HG03025 (cell line): ENCODE data around the gene NUBP2.

Experiments
- ATAC-seq: cut with Tn5 transposase; IDR thresholded peaks from one replicate; pipeline ENCODE4 v1.9.1; 2021; ENCODE audit warnings: mild to moderate bottlenecking, moderate library complexity; ENCODE audit not compliant: unreplicated experiment, low FRiP score

The NUBP2 gene

DNA sequence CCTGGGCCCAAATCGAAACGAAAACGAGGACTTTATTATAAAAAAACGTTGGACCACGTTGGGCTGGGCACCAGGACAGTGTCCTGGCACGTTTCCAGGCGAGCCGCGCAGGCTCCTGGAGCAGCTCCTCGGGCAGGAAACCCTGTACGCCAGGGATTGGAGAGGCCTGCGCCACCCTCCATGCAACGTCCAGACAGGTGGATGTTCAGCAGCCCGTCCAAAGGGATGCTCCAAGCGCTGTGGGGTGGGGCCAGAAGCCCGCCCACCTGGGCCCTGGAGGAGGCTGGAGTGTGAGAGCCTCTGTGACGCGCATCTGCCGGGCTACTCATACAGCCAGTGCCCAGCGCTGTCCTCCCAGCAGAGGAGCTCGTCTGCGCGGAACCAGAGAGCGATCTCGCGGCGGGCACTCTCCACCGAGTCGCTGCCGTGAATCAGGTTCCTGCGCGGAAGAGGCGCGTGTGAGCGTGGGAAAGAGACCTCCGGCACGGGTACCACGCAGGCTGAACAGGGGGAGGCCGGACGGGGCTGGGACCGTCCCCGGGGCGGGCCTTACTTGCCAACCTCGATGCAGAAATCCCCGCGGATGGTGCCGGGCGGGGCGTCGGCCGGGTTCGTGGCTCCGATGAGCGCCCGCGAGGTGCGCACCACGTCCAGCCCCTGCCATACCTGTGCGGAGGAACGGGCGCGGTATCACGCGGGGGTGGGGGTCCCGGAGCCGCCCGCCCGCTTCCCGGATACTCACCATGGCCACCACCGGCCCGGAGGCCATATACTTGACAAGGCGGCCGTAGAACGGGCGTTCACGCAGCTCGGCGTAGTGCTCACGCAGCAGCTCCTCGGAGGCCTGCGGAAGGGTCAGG is 12.2 kb upstream of the NUBP2 start:
- no peak for ATAC-seq

DNA sequence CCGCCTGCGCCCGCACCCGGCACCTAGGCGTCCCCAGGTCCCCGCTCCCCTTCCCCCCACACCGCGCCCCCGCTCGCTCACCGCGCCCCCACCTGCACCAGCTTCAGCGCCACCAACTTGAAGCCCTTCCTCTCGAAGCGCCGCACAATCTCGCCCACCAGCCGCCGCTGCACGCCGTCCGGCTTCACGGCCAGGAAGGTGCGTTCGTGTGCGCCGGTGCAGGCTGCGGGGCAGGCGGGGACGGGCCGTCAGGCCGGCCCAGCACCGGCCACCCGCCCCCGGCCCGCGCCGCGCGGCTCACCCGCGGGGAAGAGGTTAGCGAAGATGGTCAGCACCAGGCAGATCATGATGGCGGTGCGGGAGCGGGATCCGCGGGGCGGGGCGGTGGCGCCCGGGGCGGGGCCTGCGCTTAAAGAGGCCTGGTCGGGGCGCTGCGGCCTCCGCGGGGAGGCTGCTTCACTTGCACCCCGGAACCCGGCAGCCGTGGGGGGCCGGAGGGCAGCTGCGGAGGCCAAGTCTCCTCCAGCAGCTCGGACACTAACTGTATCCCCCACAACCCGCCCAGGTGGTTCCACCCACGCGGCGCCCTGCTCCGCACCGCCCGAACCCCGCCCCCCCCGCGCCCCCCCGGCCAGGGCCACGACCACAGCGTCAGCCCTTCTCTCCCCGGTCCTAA is 11.4 kb upstream of the NUBP2 start, which contains the start of gene NME3:
TSS of gene NME3 (minus strand) at position 356 of the 676 bp plus-strand sequence. CDS start at position 347, 9 bp downstream.
- ATAC-seq, result no peak

DNA sequence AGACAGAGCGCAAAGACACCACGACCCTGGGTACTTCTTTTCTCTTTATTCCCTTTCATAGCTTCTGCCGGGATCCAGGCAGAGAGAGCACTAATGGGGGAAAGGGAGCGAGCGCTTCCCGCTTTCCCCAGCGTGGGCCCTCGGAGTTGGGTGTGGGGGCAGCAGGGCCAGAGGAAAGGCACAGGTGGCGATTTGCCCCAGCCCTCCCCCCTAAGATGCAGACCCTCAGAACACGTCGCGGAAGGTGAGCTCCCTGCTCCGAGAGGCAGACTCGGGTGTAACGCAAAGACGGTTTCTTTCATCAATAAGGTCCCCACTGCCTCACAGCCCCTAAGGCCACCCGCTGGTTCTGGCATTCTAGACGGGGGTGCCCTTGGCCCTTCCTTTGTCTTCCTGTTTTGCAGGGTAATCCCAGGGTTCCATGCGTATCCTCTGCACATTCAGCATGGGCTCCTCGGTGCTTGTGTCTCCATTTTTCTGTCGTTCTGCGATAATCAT is 10.8 kb upstream of the NUBP2 start:
- ATAC-seq, result no peak

DNA sequence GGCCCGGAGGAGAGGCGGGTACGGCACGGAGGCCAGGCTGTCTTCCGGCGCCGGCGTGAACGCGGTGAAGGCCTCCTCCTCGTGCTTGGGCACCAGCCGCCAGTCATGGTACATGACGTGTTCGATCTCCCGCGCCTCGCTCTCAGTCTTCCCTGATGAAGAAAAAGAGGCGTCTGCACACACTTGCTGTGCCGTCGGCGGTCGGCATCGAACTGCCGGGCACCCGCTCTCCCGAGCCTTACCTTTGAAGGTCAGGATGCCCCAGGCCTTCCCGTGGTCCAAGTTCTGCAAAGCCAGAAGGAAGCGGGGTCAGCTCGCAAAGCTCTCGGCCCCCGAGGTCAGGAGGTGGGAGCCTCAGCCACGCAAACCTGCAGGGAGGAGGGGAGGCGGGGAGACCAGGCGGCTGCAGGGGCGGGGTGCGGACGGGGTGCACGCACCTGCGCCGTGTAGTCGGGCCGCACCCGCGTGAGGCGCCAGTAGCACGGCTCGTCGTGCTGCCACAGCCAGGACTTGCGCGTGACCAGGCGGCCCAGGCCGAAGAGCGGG is 10.3 kb upstream of the NUBP2 start, which contains the start of gene EME2:
TSS of gene EME2 (plus strand) at position 449 of the 546 bp plus-strand sequence. CDS start 418 bp downstream, outside the sequence.
- ATAC-seq, result no peak

DNA sequence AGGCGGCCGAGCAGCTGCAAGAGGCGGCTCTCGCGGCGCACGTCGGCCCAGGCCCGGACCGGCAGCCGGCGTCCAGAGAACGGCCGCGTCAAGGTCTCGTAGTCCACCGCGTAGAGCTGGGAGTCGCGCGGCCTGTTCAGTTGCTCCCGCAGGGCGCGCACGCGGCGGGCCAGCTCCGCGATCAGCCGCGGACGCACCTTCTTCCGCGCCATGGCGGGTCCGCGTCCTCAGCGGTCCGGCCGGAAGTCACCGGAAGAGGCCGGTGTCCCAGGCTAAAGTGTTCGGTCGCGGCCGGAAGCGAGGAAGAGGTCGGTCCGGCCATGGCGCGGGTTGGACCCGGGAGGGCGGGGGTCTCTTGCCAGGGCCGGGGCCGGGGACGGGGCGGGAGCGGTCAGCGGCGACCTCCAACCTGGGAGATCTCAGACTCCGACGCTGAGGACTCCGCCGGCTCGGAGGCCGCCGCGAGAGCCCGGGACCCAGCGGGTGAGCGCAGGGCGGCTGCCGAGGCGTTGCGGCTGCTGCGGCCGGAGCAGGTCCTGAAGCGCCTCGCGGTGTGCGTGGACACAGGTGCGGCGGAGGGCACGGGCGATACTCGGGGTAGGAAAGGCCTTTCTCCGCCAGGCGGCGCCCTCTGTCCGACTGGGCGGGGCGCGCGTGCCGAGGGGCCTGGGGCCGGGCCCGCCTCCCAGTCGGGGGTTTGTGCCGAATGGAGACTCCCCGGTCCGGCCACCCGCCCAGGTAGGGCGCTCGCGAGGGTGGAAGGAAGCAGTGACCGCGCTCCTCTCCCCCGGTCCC is 9.7 kb upstream of the NUBP2 start, which contains the start of gene MRPS34:
TSS of gene MRPS34 (minus strand) at position 227 of the 795 bp plus-strand sequence. CDS start at position 212, 15 bp downstream.
- no peak for ATAC-seq

DNA sequence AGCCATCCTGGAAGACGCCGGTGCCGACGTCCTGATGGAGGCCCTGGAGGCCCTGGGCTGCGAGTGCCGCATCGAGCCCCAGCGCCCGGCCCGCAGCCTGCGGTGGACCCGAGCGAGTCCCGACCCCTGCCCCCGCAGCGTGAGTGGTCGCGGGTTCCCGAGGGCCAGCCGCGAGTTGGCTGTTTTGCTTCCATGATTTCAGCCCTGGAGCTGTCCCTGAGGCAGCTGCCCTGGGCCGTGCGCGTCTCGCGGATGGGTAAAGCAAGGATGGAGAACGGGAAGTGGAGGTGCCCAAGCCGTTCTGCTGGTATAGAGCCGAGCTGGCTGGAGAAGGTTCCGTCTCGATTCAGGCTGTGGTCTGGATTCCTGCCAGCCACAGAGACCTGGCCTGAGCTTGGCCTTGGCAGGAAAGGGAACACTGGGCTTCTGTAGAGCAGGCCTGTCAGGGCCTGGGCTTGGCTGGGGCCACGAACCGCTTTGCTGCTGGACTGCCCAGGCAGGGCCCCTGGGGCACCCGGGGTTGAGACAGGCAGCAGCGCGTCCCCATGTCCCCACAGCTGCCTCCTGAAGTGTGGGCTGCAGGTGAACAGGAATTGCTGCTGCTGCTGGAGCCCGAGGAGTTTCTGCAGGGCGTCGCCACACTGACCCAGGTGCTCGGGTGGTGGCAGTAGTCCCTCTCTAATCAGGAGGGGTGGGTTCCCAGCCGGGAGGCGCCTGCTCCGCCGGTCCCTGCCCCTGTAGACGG is 8.9 kb upstream of the NUBP2 start:
- no peak for ATAC-seq

DNA sequence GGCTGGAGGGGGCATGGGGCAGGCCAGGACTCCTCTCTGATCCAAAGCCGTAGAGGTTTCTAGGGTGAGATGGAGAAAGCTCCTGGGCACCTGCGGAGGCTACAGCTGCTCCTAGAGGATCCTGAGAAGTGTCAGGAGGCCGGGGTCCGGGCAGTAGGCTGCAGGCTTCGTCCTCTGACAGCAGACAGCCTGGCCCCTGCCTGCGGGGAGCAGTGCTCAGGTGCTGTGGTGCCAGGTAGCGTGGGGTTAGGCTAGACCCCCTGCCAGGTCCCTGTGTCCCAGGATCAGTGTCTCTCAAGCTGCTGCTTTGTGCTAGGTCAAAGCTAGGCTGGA is 8.3 kb upstream of the NUBP2 start:
- no peak for ATAC-seq

DNA sequence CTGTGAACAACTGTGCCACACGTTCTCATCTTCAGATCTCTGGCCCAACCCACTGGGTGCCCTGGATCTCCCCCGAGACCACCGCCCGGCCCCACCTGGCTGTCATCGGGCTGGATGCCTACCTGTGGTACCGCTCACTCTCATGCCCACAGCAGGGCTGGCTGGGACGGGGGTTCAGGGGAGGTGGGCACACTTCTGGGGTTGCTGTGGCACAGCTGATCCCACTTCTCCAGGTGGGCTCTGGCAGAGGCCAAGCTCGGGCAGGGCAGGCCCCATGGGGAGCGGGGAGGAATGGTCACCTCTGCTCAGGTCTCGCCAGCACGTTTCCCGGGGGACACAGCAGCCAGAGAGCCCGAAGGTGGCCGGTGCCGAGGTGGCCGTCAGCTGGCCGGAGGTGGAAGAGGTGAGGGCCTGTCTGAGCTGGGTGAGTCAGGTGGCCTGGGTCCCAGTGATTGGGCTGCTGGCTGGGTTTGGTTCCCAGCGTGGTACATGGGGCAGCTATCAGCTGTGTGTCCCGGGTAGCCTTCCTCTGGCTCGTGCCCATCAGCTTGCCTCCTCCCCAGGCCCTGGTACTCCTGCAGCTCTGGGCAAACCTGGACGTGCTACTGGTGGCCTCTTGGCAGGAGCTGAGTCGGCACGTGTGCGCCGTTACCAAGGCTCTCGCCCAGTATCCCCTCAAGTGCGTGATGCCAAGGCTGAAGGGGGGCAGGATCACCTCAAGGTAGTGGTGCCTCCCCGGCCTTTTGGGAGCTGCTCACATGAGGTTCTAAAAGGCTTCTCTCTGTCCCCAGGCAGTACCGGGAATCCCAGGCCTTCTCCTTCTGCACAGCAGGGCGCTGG is 7.5 kb upstream of the NUBP2 start:
- no peak for ATAC-seq

DNA sequence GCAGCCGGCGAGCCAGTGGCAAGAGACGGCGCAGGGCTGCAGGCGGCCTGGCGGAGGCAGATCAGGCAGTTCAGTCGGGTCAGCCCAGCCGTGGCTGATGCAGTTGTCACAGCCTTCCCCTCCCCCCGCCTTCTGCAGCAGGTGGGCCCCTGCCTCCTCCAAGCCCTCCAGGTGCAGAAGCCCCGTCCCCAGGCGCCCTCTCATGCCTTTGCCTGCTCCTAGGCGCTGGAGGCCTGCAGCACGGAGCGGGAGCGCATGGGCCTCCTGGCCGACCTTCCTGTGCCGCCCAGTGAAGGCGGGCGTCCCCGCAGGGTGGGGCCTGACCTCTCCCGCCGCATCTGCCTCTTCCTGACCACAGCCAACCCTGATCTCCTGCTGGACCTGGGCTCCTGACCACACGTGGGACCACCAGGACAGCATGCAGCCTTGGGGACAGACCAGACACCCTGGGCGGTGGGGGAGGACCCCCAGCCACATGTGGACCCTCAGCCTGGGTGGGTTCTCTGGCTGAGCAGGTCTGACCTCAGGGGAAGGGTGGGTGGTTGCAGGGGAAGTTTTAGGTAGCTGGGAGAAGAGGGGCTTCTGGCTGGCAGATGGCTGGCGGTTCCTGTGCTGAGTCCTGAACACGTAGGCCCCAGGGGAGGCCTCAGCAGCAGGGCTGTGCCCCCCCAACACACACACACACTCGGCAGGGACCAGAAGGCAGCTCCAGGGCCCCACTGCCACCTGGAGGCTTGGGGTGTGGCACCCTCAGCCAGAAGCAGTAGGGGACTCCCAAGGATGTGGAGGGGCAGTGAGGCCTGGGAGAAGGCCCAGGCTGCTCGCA is 6.7 kb upstream of the NUBP2 start:
- no peak for ATAC-seq

DNA sequence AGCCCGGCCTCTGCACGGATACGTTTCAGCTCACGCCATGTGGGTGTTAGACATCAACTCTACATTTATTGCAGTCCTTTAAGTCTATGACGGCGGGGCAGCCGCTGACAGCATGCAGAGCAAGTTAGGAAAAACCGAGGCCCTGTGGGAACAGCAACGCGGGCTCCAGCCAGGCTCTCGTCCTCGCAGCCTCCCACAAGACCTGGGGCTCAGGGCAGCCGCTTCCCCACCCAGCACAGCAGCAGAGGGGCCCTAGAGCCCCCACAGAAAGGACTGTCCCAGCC is 6.1 kb upstream of the NUBP2 start:
- no peak for ATAC-seq

DNA sequence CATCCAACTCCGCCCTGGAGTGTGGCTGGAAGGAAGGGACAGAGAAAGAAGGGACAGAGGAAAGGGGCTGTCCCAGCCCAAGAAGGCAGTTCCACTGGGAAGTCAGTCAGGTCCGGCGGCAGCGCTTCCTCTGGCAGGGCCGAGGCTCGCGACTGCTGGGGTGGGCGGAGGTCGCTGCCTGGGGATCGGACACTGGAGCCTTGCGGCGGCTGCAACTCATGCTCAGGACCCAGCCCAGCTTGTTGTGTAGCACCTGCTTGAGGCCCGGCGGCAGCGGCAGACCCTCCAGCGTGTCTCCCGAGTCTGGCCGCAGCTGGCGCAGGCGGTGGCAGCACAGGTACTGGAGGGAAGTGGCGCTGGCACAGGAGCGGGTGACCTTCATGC is 5.8 kb upstream of the NUBP2 start:
- no peak for ATAC-seq

DNA sequence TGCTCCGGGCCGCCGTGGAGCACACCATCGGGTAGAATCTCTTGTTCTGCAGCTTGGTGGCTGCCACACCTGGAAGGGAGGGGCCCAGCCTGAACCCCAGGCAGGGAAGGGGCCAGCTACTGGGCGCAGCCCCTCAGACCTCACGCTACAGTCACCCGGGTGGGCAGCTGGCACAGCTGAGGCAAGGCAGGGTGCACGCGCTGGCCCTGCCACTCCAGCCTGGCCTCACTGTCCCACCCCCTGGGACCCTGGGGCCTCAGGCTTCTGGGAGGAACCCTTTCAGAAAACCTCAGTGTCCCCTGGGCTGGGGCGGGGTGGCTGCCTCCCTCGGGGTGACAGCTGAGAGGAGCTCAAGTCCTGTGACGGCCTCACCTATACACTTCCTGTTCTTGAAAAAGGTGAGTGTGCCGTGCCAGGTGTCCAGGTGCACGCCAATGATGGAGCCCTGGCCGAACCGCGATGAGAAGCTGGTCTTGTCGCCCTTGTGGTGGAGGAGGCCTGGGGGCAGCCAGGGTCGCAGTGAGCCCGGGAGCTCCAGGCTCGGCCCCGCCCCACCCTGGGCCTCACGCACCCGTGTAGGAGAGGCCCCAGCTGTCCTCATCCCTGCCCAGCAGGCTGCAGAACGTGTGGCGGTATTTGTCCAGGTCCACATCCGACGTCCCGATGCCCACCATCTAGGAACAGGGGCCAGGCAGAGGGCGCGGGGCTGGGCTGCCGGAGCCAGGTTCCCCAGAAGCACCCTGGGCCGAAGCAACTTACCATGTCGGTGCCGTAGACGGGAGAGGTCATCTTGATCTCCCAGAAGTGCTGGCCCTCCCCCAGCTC is 5.2 kb upstream of the NUBP2 start:
- no peak for ATAC-seq

DNA sequence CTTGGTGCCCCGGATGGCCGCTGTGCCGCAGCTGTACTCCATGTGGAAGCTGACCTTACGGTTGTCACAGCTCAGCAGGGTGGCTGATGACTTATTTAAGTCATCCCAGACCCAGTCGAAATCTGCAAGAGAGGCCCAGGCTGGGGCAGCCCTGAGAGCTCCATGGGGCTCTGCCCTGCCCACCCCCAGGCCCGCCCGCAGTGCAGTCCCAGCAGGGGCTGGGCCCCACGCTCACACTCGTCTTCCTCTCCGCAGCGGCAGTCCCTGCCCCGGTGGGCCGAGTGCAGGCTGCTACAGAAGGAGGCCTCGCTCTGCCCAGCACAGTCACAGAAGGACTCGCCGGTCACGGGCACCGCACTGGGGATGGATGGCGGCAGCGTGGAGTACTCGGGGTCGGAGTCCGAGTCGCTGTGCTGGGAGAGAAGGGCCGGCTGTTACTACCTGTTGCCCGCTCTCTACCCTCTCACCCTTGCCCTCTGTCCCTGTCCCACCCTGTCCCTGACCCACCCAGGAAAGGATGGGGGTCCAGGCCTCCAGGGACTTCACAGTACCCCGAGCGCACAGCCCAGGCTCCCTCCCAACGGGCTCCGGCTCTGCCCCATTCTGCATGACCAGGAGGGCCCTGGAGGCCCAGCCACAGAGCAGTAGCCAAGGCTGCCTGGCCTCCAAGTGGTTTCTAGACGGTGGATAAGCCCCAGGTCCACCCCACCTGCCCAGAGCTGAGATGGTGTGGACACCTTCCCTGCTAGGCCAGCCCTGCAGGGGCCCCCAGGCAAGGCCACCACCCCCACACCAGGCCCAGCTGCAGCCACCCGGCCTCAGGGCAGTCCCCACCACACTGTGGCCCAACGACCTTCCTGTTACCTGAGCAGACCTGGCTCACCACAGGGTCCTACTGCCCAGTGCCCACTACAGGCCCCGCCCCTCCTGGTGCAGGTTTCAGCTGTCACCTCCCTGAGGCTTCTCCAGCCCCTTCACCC is 4.3 kb upstream of the NUBP2 start:
- no peak for ATAC-seq

DNA sequence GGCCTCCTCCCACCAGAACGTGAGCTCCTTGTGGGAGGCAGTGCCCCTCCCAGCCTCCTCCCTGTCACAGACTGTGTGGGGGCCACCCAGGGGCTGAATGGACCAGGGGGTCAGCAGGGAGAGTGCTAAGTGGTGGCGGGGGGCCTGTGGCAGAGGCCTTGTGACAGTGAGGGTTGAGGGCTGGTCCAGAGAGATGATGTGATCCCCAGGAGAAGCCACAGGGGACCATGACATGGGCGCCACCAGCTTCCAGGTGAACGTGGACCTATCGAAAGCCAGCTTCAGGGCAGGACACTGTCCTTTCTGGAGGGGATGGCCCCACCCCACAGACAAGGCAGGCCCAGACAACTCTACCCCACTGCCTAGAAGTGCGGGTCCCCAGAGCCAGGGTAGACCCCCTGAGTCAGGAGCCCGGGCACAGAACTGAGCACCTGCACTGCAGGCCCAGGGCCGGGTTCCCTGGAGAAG is 3.5 kb upstream of the NUBP2 start:
- no peak for ATAC-seq

DNA sequence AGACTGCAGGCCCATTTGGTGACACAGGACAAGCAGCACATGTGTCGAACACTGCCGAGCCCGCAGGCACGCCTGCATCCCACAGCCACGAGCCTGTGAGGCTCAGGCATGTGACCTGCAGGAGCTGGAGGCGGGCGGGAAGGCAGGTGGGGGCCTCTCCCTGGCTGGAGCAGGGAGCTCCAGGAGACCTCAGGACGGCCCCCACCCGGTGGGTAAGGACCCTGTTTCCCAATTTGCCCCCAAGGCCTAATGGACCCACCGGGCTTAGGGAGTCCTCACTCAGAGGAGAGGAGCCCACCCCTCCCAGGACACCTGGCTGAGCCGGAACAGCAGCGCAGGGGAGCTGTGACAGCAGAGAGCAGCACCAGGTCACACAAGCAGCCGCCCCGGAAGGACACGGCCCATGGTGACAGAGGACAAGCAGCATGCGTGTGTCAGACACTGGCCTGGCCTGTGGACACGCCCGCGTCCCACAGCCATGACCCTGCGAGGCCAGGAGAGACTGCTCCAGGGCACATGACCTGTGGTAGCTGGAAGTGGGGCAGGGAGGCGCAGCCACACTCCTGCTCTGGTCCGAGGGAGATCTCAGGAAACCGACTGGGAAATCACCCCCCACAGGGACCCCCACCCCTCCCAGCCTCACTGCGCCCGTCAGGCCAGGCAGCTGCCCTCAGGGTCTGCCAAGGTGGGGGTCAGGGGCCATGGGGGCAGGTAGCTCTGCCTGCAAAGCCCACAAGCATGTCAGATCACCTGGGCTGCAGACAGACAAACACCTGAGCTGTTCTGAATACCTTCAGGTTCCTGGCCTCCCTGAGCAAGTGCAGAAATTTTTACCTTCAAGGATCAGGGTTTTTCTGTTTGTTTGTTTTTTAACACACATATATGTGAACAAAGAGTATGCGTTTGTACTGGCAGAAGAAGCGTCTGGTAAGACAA is 2.8 kb upstream of the NUBP2 start:
- ATAC-seq, result no peak
